ENCODE results near the gene BOD1L2.

Gene BOD1L2

GRCh38 chr18:57146956-57147636, at the start of gene BOD1L2:
TSS of gene BOD1L2 (plus strand) at chr18:57147087. CDS start at chr18:57147313, 226 bp downstream.
- no peak for DNase-seq

GRCh38 chr18:57107140-57107832, 39.6 kb upstream of the BOD1L2 start:
- no peak for DNase-seq

GRCh38 chr18:57110290-57110689, 36.6 kb upstream of the BOD1L2 start:
- no peak for DNase-seq

- DNase-seq: no peak
These were observed 33.0 kb upstream of the BOD1L2 start for GRCh38 chr18:57113799-57114420.

- no peak for DNase-seq
These were observed 30.2 kb upstream of the BOD1L2 start for GRCh38 chr18:57116598-57117132.

- DNase-seq: peak; percentile 75
These were observed 25.3 kb upstream of the BOD1L2 start for GRCh38 chr18:57121542-57122112.

- DNase-seq: no peak
These were observed 23.9 kb upstream of the BOD1L2 start for GRCh38 chr18:57122936-57123510.

- DNase-seq: no peak
These were observed 21.3 kb upstream of the BOD1L2 start for GRCh38 chr18:57125627-57126026.

GRCh38 chr18:57128220-57128932, 18.5 kb upstream of the BOD1L2 start:
- DNase-seq: no peak

- DNase-seq: no peak
These were observed 15.8 kb upstream of the BOD1L2 start for GRCh38 chr18:57131101-57131500.

GRCh38 chr18:57131782-57132181, 15.1 kb upstream of the BOD1L2 start:
- no peak for DNase-seq

GRCh38 chr18:57134618-57135135, 12.2 kb upstream of the BOD1L2 start:
- no peak for DNase-seq

- DNase-seq: no peak
These were observed 11.2 kb upstream of the BOD1L2 start for GRCh38 chr18:57135699-57136098.

GRCh38 chr18:57137847-57138246, 9.0 kb upstream of the BOD1L2 start:
- no peak for DNase-seq

GRCh38 chr18:57141208-57142129, 5.4 kb upstream of the BOD1L2 start:
- DNase-seq: no peak

GRCh38 chr18:57142324-57142723, 4.6 kb upstream of the BOD1L2 start:
- no peak for DNase-seq

- no peak for DNase-seq
These were observed 3.6 kb upstream of the BOD1L2 start for GRCh38 chr18:57143265-57143664.

GRCh38 chr18:57148263-57148662, 1.4 kb downstream of the BOD1L2 start:
- no peak for DNase-seq

GRCh38 chr18:57149051-57149450, 2.2 kb downstream of the BOD1L2 start:
- peak; percentile 66 for DNase-seq

- peak; percentile 34 for DNase-seq
These were observed 2.6 kb downstream of the BOD1L2 start for GRCh38 chr18:57149531-57149930.

GRCh38 chr18:57150081-57150480, 3.2 kb downstream of the BOD1L2 start:
- no peak for DNase-seq
